Measurements from ENCODE around the gene SREBF1. TPM values are rescaled to one million over a fixed set of nuclear protein-coding genes. Genes with fewer than 3 reads are reported as not detected.

SREBF1 gene
- total RNA-seq, 6 experiments from 2014 or later: 63.8 to 246 (median 173) TPM

- TF ChIP-seq POLR2A (IDR thresholded peaks at IDR 0.05) (no peak), CTCF (IDR thresholded peaks at IDR 0.05) (no peak)
- H3K4me3 ChIP-seq: no peak overlapping the region
- 75% methylated on average over 1 of the region's 4 CpGs for WGBS (ENCODE audit: insufficient coverage, low coverage, low lambda C conversion rate, missing lambda C conversion rate)
- intact Hi-C loops (cut with DNase I): no loop called here
- H3K27me3 ChIP-seq: no peaks in the 10 kb centered on the region
- no peaks in the 10 kb centered on the region for H3K36me3 ChIP-seq
- H3K4me1 ChIP-seq: no peaks in the 10 kb centered on the region
- H3K9me3 ChIP-seq: no peaks in the 10 kb centered on the region
- ATAC-seq (no peak), DNase-seq (no peak)
- no peak overlapping the region for H3K27ac ChIP-seq
These were observed 70.1 kb downstream of the SREBF1 start for GRCh38 chr17:17766744-17767120.

DNA sequence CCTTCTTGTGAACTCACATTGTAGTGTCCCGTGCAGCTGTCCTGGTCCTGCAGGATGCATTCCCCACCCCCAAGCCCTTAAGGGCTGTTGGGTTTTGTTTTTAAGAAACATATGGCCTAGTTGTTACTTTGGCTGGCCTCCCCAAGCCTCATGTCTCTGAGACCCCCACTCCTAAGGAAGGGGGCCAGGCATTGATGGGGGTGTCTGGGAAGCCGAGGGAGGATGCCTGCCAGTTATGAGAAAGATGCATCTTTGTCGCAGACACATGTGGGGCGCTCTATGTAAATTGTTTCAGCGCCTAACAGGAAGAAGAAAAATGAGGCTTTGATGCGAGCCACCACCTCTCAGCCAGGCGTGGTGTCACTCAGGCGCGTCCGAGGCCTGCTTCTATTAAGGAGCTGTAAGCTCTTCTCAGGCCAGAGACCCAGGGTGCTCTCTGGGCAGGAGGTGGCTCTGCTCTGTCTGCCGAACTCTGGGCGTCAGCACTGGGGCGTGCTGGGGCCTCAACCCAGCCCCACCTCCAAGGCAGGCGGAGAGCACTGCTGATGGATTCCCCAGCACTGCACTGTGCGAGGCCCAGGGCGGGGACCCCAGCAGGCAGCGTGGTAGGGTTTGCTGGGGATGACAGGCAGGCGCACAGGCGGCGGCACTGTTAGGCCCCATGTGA is 70.6 kb downstream of the SREBF1 start:
- Histone ChIP-seq H3K27me3 (no peaks in the 10 kb centered on the region), H3K27ac (no peak overlapping the region), H3K9me3 (no peaks in the 10 kb centered on the region), H3K4me1 (no peaks in the 10 kb centered on the region), H3K4me3 (no peak overlapping the region), H3K36me3 (no peaks in the 10 kb centered on the region)
- no peak for TF ChIP-seq POLR2A (IDR thresholded peaks at IDR 0.05)
- no peak for TF ChIP-seq CTCF (IDR thresholded peaks at IDR 0.05)
- WGBS (ENCODE audit: insufficient coverage, low coverage, low lambda C conversion rate, missing lambda C conversion rate): no CpG with 5 or more reads among the region's 20 CpGs
- DNase-seq (no peak), ATAC-seq (no peak)
- intact Hi-C loops (cut with DNase I): no loop called here

GRCh38 chr17:17765359-17766076 is 71.3 kb downstream of the SREBF1 start:
- TF ChIP-seq POLR2A (IDR thresholded peaks at IDR 0.05) (no peak), CTCF (IDR thresholded peaks at IDR 0.05) (no peak)
- DNase-seq (no peak), ATAC-seq (no peak)
- Histone ChIP-seq H3K27me3 (no peaks in the 10 kb centered on the region), H3K9me3 (no peaks in the 10 kb centered on the region), H3K4me3 (no peak overlapping the region), H3K4me1 (no peaks in the 10 kb centered on the region), H3K36me3 (no peaks in the 10 kb centered on the region), H3K27ac (no peak overlapping the region)
- intact Hi-C loops (cut with DNase I): no loop called here
- WGBS (ENCODE audit: insufficient coverage, low coverage, low lambda C conversion rate, missing lambda C conversion rate): 83% methylated on average over 2 of the region's 14 CpGs

GRCh38 chr17:17763734-17764133 is 73.1 kb downstream of the SREBF1 start:
- ATAC-seq: no peak
- intact Hi-C loops (cut with DNase I): no loop called here
- H3K36me3 ChIP-seq: no peaks in the 10 kb centered on the region
- WGBS (ENCODE audit: insufficient coverage, low coverage, low lambda C conversion rate, missing lambda C conversion rate): 70% methylated on average over 3 of the region's 5 CpGs
- no peak for DNase-seq
- TF ChIP-seq POLR2A (IDR thresholded peaks at IDR 0.05) (no peak), CTCF (IDR thresholded peaks at IDR 0.05) (no peak)
- H3K27ac ChIP-seq: no peak overlapping the region
- no peaks in the 10 kb centered on the region for H3K4me1 ChIP-seq
- no peak overlapping the region for H3K4me3 ChIP-seq
- no peaks in the 10 kb centered on the region for H3K27me3 ChIP-seq
- no peaks in the 10 kb centered on the region for H3K9me3 ChIP-seq
